ENCODE data around the gene DPH2. TPM values are rescaled to one million over a fixed set of nuclear protein-coding genes. Genes with fewer than 3 reads are reported as not detected.

Gene DPH2
- polyA plus RNA-seq, 1 of the 3 experiments (the other 2 are of a cell fraction) = 76.9 TPM

GRCh38 chr1:43944860-43945259 lies 24.9 kb upstream of the DPH2 start:
- 95% methylated on average over 1 of the region's 1 CpG for WGBS (ENCODE audit: low lambda C conversion rate)
- Histone ChIP-seq H3K4me3 (ENCODE audit: low read depth in 2 of 2, low read length in 1 of 2) (no peak overlapping the region), H3K27ac (ENCODE audit: low read depth in 2 of 2, low read length in 1 of 2) (no peak overlapping the region), H3F3A (replicated peaks; ENCODE audit: insufficient read depth) (no peaks in the 10 kb centered on the region), H3K9me2 (no peaks in the 10 kb centered on the region), H4K20me1 (ENCODE audit: insufficient read depth) (no peaks in the 10 kb centered on the region), H3K4me2 (peak overlapping the region; percentile 98; the same call in 1 of the 2 replicates), H3K4me1 (ENCODE audit: control insufficient read depth in 1 of 2, insufficient read depth in 2 of 2, low read depth in 1 of 2, low read length in 1 of 2) (peaks cover 12 to 21% of the 10 kb centered on the region in 2 experiments), H2AFZ (ENCODE audit: low read depth) (no peak overlapping the region), H3K9me3 (no peaks in the 10 kb centered on the region), H3K79me2 (ENCODE audit: insufficient read depth) (peaks cover 13% of the 10 kb centered on the region; the same call in 1 of the 2 replicates), H3K9ac (no peak overlapping the region), H3K36me3 (replicated peaks in 1 of 2; ENCODE audit: control insufficient read depth in 1 of 2, insufficient read depth in 2 of 2, low read length in 1 of 2) (peaks cover 0 to 2% of the 10 kb centered on the region in 2 experiments), H3K27me3 (ENCODE audit: insufficient read depth) (no peaks in the 10 kb centered on the region)
- POLR2A ChIA-PET = interaction anchor here (1.6 kb wide), 1 partner anchor 9 kb away, joined by 10 read pairs; no protein-coding TSS in a partner anchor
- DNase-seq = no peak
- CTCF ChIA-PET = interaction anchor here (1.4 to 9.4 kb wide), 4 partner anchors 10 to 180 kb away, joined by 4 to 105 read pairs (median 40); partner anchors contain the start of gene ARTN
- TF ChIP-seq EP300 (IDR thresholded peaks at IDR 0.05; ENCODE audit: borderline replicate concordance in 1 of 2, low read depth in 1 of 2, low read length in 1 of 2) = no peak
- TF ChIP-seq, protein P1, sequence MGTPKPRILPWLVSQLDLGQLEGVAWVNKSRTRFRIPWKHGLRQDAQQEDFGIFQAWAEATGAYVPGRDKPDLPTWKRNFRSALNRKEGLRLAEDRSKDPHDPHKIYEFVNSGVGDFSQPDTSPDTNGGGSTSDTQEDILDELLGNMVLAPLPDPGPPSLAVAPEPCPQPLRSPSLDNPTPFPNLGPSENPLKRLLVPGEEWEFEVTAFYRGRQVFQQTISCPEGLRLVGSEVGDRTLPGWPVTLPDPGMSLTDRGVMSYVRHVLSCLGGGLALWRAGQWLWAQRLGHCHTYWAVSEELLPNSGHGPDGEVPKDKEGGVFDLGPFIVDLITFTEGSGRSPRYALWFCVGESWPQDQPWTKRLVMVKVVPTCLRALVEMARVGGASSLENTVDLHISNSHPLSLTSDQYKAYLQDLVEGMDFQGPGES (IDR thresholded peaks at IDR 0.05; ENCODE audit: low read depth, low read length) = no peak
- no peak for TF ChIP-seq USF1 (IDR thresholded peaks at IDR 0.05; ENCODE audit: borderline replicate concordance, low read depth)
- TF ChIP-seq POLR2AphosphoS5 (IDR thresholded peaks at IDR 0.05; ENCODE audit: low read depth, low read length) = no peak
- TF ChIP-seq ELF1 (IDR thresholded peaks at IDR 0.05) = no peak
- TF ChIP-seq FOXM1 (IDR thresholded peaks at IDR 0.05; ENCODE audit: low read depth) = no peak
- TF ChIP-seq, protein P2, sequence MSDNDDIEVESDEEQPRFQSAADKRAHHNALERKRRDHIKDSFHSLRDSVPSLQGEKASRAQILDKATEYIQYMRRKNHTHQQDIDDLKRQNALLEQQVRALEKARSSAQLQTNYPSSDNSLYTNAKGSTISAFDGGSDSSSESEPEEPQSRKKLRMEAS (IDR thresholded peaks at IDR 0.05; ENCODE audit: low read depth) = no peak

DNA sequence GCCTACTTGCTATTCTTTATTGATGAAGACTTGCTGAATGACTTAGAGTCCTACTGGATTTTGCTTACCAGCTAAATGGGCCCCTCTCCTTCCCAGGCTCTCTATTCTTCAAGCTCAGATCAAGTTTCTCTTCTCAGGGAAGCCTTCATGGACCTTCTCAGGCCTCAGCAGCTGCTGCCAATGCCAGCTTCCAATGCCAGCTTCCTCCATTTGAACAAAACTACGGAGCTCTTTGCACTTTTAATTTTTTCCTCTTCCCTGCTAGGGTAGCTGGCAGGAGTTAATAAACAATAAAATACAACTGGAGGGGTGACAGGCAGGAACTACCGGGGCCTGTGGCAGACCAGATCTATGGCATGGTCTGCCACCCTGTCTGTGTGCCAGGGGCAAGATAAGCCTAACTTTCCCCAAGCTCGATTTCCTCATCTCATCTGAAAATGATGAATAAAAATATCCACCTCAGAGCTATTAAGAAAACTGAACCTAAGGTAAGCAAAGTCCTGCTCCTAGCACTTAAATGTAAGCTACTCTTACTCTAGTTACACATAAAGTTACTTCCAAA lies 24.1 kb upstream of the DPH2 start:
- Histone ChIP-seq H3K36me3 (replicated peaks in 1 of 2; ENCODE audit: control insufficient read depth in 1 of 2, insufficient read depth in 2 of 2, low read length in 1 of 2) (peaks cover 0 to 11% of the 10 kb centered on the region in 2 experiments), H3K4me1 (ENCODE audit: control insufficient read depth in 1 of 2, insufficient read depth in 2 of 2, low read depth in 1 of 2, low read length in 1 of 2) (peaks cover 12 to 21% of the 10 kb centered on the region in 2 experiments), H3K9me2 (no peaks in the 10 kb centered on the region), H2AFZ (ENCODE audit: low read depth) (peak overlapping the region; percentile 78), H3K79me2 (ENCODE audit: insufficient read depth) (peaks cover 13% of the 10 kb centered on the region; the same call in 1 of the 2 replicates), H3K4me3 (ENCODE audit: low read depth in 2 of 2, low read length in 1 of 2) (peak overlapping the region; percentile 79 to 93), H3K27me3 (ENCODE audit: insufficient read depth) (no peaks in the 10 kb centered on the region), H3K9ac (peak overlapping the region; percentile 90), H3K9me3 (no peaks in the 10 kb centered on the region), H3K4me2 (peak overlapping the region; percentile 98), H4K20me1 (ENCODE audit: insufficient read depth) (no peaks in the 10 kb centered on the region), H3K27ac (ENCODE audit: low read depth in 2 of 2, low read length in 1 of 2) (peak overlapping the region; percentile 82 to 83; a peak in 3 of 4 replicates), H3F3A (replicated peaks; ENCODE audit: insufficient read depth) (no peaks in the 10 kb centered on the region)
- POLR2A ChIA-PET = interaction anchor here (0.6 to 1.6 kb wide), 3 partner anchors 9 to 171 kb away, joined by 3 to 10 read pairs (median 4); no protein-coding TSS in a partner anchor
- WGBS (ENCODE audit: low lambda C conversion rate) = 20% methylated on average over 3 of the region's 3 CpGs
- CTCF ChIA-PET = interaction anchor here (0.6 to 9.4 kb wide), 20 partner anchors 11 to 416 kb away, joined by 3 to 105 read pairs (median 4); partner anchors contain the start of genes ARTN and ATP6V0B
- DNase-seq = no peak
- TF ChIP-seq YY1 (IDR thresholded peaks at IDR 0.05; ENCODE audit: low read depth) = 0 out of 2 replicates have a peak, but pooled peaks have one; percentile 8
- TF ChIP-seq RCOR1 (IDR thresholded peaks at IDR 0.05; ENCODE audit: low read length) = no peak
- no peak for TF ChIP-seq ZBTB33 (IDR thresholded peaks at IDR 0.05; ENCODE audit: borderline replicate concordance, low read depth)
- TF ChIP-seq RAD21 (IDR thresholded peaks at IDR 0.05; ENCODE audit: low read length) = no peak
- no peak for TF ChIP-seq GATA2 (CRISPR knock-in tag; IDR thresholded peaks at IDR 0.05)
- TF ChIP-seq TCF12 (IDR thresholded peaks at IDR 0.05) = no peak

Measured in SK-N-SH (cell line).